ENCODE results near the gene TMEM171.

The TMEM171 gene, protein sequence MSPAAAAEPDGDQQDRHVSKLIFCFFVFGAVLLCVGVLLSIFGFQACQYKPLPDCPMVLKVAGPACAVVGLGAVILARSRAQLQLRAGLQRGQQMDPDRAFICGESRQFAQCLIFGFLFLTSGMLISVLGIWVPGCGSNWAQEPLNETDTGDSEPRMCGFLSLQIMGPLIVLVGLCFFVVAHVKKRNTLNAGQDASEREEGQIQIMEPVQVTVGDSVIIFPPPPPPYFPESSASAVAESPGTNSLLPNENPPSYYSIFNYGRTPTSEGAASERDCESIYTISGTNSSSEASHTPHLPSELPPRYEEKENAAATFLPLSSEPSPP

DNA sequence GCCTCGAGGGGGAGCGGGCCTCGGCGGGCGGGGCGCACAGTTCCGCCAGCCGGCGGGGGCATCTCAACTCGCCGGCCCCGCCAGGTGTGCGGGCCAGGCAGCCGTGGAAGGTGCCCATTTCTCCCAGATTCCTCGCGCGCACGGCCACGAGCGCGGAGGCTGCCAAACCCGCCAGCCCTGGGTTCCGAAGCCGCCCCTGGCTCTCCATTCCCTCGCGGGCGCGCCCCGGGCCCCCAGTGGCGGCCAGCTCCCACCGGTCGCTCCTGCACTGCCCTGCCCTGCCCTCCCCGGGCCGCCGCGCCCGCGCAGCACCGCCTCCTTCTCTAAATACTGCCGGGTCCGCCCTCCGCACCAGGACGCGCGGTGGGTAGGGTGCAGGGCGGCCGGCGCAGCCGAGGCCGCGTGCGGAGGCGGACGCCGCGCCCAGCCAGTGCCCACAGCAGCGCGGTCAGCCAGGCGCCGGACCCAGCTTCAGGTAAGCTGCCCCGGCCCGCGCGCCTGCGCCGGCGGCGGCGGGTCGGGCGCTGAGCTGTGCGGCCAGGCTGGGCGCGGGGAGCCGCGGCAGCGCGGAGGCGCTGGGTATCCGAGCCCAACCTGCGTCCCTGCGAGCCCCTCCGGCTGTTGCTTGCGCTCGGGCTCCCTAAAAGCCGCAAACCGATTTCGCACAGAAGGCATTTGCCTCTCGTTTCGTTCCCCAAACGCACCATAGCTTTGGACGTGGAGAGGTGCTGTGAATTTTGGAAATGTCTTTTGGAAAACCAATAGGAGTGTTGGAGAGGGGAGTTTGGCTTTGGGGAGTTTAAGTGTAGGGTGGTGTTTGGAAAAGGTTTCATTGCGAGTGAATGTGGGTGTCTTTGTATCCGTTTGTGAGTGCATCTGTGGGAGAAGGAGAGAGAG, at the start of gene TMEM171:
Gene TMEM171 (plus strand): TSS at position 354 of the 897 bp plus-strand sequence. CDS start 2,799 bp downstream, outside the sequence.
- DNase-seq (ENCODE audit: low read depth), result peak; percentile 12

DNA sequence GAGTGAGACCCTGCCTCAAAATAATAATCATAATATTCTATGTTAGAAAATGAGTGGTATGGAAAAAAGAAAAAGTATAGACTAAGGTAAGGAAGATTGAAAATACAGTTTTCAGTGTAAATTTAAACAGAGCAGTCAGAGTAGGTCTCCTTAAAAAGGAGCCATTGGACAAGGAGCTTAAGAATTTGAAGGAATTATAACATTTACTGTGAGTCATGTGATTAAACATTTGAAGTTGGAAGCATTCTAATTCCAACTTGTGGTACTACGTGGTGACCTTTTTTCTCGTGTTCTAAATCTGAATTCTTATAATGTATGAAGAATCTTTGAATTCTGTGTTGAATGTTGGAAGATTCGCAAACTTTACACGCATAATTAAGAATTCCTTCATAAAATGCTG, 39.3 kb upstream of the TMEM171 start:
- DNase-seq (ENCODE audit: low read depth), result no peak

DNA sequence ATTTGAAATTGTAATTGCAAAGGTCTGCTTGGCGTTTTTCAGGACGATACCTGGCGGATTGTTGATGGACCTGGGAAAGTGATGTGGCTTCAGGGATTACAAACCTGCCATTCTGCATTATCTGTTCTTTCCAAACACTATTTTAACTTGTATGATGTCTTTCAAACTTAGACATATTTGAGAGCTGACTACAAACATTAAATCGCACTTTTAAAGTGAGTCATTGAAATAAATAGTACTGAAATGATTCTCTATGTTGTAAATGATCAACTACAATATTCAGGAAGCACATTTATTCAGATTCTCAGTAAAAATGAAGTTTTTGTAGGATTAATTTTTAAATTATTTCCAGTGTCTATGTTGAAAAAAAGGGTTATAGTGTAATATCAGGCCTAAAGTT, 32.3 kb upstream of the TMEM171 start:
- no peak for DNase-seq (ENCODE audit: low read depth)

DNA sequence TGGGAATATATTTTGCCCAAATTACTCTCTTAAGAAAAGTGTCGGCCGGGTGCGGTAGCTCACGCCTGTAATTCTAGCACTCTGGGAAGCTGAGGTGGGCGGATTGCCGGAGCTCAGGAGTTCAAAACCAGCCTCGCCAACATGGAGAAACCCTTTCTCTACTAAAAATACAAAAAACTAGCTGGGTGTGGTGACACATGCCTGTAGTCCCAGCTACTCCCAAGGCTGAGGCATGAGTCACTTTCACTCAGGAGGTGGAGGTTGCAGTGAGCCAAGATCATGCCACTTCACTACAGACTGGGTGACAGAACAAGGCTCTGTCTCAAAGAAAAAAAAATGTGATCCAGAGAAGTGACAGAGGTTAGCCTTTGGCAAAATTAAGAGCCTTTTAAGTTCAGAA, 26.4 kb upstream of the TMEM171 start:
- DNase-seq (ENCODE audit: low read depth), result peak; percentile 34

DNA sequence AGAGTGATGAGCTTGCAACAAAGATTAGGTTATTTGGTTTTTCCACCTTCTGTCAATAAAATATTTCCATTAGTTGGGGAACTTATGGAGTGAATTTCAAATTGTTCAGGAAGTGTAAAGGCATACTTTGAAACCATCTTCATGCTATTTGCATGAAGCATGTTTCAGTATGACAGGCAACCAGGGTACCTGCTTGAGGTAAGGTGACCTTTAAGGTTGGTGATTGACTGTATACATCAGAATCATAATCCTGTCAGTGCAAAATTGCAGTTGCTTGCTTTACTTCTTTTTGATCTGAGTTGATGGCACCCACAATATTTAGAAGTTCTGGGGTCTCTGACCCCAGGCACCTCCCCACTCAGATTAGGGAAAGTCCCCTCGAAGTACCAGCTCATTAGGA, 26.0 kb upstream of the TMEM171 start:
- no peak for DNase-seq (ENCODE audit: low read depth)

DNA sequence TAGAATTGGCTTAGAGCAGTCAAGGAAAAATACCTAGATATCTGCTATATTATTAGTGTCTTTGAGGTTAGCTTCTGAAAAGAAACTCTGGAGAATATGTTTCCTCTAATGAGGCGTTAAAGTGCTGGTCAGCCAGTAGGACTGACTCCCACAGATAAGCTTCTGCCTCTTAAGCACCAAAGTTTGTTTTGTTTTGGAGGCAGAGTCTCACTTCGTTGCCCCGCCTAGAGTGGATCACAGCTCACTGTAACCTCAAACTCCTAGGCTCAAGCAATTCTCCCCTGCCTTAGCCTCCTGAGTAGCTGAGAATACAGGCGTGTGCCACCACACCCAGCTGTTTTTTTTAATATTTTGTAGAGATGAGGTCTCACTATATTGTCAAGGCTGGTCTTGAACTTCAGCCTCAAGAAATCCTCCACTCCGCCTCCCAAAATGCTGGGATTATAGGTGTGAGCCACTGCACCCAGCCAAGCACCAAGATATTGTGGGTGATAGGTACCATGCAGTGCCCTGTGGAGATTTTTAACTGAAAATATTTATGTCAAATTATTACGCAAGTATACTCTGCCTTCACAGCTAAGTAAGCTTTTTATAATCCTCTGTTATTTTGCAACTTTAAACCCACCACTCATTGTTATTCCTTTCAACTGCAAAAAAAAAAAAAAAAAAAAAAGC, 24.7 kb upstream of the TMEM171 start:
- DNase-seq (ENCODE audit: low read depth), result no peak

DNA sequence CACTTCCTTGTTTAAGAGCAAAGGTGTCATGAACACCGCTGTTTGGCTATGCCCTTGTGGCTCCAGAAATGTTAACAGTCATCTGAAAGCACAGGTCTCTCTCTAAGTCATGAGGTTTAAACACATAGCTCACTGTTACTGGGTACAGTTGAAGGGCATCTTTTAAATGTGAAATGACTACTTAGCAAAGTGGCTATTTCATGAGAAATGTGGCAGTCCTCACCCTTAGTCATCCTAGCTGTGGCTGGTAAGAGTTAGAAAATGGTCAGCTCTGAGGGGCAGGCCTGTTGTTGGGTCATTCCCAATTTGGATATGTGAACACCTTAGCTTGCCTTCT, 24.2 kb upstream of the TMEM171 start:
- DNase-seq (ENCODE audit: low read depth), result no peak

DNA sequence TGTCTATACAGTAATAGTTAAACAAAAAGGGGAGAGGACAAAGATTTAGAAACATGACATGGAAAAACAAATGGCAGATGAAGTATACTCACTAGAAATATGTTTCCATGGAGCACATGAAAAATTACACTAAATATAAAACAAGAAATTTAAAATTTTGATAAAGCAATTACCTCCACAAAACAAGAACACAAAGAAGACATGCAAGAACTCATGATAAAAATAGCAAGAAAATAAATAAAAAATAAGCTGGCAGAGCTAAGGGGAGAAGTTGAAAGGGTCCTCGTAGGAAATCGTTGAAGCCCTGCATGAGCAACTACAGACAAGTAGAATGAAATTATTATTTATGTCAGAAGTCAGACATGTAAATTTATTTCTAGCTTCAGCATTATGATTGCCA, 22.6 kb upstream of the TMEM171 start:
- no peak for DNase-seq (ENCODE audit: low read depth)

DNA sequence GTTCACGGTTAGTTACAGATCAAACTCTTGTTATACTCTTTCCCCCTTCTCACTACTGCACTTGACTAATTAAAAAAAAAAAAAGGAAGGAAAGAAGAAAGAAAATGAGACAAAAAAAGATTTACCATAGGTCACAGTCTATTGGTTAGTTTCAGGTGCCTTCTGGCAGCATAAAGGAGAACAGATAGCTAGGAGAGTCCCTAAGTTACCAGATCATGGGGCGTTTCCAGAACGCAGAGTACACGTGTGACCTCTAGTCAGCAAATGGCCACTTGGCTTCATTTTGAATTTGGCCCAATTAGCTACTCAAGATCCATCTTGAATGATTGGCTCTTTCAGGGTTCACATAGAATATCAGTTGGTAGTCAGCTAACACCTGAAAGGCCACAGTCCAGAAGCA, 20.3 kb upstream of the TMEM171 start:
- no peak for DNase-seq (ENCODE audit: low read depth)

DNA sequence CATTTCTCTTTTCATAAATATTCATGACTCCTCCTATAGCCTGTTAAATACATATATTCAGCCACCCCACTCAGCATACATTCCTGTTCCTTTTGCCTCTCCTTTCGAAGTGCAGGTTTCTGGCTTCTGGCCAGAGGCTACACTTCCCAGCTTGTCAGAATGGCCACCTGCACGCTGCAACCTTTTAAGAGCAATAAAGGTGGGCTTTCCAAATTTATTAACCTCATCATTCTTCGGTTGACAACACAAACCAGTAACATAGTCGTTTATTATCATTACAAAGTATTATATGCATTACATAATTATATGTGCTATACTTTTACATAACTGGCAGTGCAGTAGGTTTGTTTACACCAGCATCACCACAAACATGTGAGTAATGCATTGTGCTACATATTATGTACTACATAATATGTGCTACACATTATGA, 16.5 kb upstream of the TMEM171 start:
- no peak for DNase-seq (ENCODE audit: low read depth)

DNA sequence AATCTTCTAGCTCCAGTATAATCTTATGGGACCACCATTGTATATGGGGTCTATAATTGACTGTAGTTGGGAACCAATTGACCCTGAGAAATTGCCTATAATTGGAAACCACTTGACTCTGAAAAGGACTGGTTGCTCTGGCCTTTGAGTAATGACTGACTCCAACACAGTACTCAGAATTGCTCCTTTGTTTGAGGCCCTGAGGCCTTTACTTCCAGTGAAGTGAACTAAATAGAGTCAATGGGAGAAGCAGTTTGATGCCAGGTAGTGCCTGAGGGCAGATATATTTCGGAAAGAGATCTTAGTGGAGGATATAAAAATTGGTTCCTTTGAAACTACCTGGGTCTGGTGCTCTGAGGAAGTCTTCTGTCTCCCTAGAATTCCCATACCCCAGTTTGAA, 16.0 kb upstream of the TMEM171 start:
- DNase-seq (ENCODE audit: low read depth), result no peak

DNA sequence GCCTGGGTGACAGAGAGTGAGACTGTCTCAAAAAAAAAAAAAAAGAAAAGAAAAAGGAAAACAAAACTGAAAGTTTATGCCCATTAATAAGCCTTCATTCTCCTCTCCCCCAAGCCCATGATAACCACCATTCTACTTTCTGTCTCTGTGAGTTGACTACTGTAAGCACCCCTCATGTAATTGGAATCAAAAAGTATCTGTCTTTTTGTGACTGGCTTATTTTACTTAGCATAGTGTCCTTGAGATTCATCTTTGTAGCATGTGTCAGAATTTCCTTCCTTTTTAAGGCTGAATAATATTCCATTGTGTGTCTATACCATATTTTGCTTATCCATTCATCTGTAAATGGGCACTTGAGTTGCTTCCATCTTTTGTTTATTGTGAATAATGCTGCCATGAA, 14.0 kb upstream of the TMEM171 start:
- DNase-seq (ENCODE audit: low read depth), result no peak

DNA sequence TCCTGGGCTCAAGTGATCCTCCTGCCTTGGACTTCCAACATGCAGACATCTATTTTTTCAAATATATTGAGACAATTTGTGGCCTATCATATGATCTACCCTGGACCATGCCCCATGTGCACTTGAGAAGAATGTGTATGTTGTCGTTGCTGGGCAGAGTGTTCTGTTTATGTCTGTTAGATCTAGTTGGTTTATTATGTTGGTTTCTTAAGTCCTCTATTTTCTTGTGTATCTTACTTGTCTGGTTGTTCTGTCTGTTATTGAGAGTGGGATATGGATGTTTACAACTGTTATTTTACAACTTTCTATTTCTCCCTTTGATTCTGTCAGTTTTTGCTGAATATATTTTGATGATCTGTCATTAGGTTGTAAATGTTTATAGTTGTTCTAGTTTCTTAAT, 10.2 kb upstream of the TMEM171 start:
- DNase-seq (ENCODE audit: low read depth), result no peak

DNA sequence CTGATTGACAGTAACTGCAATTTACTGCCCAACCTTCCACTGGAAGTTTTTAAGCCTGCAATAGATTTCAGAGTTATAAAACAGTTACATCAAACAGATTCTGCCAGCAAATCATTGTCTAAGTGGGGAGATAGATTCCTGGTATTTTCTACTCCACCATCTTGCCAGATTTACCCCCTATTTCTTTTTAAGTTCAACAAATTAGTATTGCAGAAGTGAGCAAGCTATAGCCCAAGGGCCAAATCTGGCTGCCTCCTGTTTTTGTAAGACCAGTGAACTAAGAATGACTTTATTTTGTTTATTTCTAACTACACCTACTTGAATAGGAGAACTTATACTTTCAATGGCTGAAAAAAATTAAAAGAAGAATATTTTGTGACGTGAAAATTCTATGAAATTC, 8.8 kb upstream of the TMEM171 start:
- no peak for DNase-seq (ENCODE audit: low read depth)

DNA sequence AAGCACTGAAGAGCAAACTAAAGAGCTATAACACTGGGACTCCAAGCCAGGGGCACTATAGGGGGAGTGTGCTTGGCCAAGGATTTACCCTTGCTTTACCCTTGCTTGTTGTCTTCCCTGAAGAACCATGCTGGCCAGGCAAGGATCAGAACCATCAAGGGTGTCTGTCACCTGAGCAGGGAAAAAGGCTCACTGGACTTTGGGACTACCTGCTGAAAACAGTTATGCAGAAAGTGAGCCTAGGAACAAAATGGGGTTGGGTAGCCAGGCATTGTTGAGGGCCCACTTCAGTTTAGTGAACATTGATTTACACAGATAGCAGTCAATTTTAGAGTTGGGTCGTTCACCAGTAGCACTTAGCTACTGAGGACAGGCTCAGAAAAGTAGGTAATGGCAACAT, 8.0 kb upstream of the TMEM171 start:
- no peak for DNase-seq (ENCODE audit: low read depth)

DNA sequence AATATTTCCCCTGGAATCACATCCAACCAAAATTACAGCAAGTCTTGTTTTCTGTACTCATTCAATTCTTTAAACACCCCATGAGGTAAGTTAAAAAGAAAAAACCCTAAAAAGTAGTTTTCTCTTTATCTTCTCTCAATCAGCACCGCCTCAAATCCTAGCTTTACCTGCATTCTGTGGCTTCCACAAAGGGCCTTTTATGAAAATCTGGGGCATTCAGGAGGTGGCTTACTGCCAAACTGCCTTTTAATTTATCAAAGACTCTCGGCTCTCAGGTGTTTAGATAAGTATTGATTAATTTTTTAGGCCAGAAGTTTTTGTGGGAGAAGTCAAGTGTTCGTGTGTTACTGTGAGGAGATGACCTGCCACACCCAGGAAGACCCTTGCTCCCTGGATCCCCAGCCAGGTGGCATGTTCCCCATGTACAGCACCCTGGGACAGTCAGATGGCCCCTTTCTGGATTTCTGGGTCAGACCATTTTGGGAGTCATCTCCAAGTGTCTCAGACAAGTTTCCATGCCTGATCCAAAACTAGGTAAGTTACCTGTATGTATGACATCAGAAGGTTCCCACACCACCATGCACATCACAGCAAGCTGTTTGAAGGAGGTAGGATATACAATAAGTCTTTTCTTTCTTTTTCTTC, 6.2 kb upstream of the TMEM171 start:
- no peak for DNase-seq (ENCODE audit: low read depth)

DNA sequence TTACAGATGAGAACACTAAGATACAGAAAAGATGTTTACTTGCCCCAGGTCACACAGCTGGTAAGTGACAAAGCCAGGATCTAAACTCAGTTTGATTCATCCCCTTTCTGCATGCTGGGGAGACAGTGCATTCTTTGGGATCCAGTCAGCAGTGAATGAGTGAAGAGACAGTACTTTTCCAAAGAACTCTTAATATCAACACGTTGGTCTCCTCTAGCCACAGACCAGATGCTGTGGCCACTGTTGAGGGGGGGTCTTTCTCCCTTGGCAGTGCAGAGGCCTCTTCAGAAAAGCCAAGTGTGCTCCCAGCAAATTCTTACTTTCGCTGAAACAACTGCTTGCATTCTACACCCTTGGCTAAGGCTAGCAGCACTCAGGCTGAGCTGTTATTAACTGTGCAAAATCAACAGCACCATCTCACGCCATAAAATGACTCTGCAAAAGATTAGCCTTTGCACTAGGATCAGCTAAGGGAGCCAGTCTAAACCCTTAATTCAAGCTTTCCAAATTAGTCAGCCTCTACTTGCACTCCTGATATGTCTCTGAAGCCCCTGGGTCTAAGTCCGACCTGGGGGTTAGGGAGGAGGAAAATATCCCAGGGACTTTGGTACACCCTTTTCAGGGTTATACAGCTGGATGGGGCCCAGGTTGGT, 4.8 kb upstream of the TMEM171 start:
- peak; percentile 70 for DNase-seq (ENCODE audit: low read depth)

DNA sequence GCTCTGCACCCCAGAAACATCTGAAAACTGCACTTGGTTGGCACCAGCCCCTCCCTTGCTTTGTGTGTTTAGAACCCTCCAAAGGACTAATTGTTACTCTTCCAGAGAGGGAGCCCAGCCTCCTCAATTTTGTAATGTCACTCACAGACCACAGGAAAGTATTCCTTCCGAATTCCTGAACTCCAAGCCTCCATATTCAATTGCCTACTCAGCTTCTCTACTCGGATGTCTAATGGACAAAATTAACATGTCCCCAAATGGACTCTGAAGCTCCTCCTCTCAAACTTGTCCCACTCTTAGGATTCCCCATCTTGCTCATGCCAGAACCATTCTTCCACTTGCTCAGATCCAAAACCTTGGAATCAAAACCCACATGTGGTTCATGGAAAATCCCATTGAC, 3.9 kb upstream of the TMEM171 start:
- DNase-seq (ENCODE audit: low read depth), result no peak

DNA sequence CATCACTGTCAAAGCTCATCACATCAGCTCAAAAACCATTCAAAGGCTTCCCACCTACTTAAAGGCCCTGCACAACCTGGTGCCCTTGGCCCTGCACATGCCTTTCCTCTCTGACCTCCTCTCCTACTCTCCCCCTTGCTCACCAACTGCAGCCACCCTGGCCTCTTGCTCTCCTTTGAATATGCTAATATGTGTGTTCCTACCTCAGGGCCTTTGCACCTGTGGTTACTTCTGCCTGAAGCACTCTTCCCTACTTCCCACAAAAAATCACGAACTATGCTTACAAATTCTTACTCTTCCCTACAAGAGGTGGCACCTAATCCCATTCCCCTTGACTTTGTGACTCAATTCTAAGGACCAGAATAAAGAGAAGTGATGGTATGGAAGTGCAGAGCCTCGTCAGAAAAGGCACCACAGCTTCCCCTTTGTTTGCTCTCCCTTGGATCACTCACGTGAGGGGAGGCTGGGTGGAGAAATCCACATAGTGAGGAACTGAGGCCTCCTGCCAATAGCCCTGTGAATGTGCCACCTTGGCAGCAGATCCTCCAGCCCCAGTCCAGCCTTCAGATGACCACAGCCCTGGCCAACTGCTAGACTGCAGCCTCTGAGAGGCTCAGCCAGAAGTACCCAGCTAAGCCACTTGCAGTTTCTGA, 3.2 kb upstream of the TMEM171 start:
- DNase-seq (ENCODE audit: low read depth), result no peak

DNA sequence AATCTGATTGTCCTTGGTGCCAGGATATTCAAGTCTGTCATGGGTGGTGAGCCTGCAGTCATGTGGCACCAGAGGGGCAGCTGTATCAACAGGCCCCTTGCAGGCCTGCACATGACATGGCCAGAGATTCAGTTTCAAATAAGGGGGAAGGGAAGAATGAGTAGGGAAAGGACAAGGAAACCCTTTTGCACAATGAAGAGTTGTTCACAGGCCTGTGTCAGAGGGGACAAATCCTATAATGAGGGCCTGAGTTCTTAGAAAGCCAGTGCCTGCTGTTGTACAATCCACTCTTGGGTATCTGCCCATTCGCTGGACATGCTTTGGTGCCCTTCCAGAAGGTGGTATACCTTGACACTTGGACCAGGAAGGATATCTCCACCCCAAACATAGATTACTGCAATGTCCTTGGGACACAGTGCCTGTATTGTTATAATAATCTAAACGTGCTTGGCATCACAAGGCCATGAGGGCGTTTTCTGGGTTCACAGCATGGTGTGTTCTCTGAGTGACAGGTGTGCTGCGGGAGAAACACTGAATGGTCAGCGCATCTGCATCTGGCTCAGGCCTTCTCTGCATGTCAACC, 1.9 kb upstream of the TMEM171 start:
- no peak for DNase-seq (ENCODE audit: low read depth)
